Transverse colon (tissue), 4 donors: ENCODE results near the gene RNF141. TPM values are rescaled to one million over a fixed set of nuclear protein-coding genes. Genes with fewer than 3 reads are reported as not detected.

Experiments used
- DNase-seq: peaks from one replicate; pipeline ENCODE4 v3.0.0-alpha.2; 2019
- H3K27ac ChIP-seq, 4 donors: fragments of 200-600 bp; sonication (generic); 2 replicates each; pipeline ENCODE4 v1.5.1; 2016 to 2018; ENCODE audit warnings: inconsistent platforms in 4 of 4
- H3K27me3 ChIP-seq: fragments of 200-600 bp; sonication (generic); 2 replicates; pipeline ENCODE4 v1.5.1; 2017; ENCODE audit warnings: inconsistent platforms
- H3K36me3 ChIP-seq, 4 donors: fragments of 200-600 bp; sonication (generic); 2 replicates each; pipeline ENCODE4 v1.5.1; 2017 to 2019; ENCODE audit warnings: inconsistent platforms in 4 of 4
- H3K4me1 ChIP-seq, 4 donors: fragments of 200-600 bp; sonication (generic); 2 replicates each; pipeline ENCODE4 v1.5.1; 2017 to 2020; ENCODE audit warnings: inconsistent platforms in 4 of 4
- H3K4me3 ChIP-seq, 4 donors: fragments of 200-600 bp; sonication (generic); 1 replicate in 1 of 4; 2 replicates in 3 of 4; pipeline versions ENCODE4 v1.5.1 to v1.6.1; 2017 to 2019; ENCODE audit warnings: inconsistent platforms in 4 of 4
- H3K9me3 ChIP-seq, 2 donors: fragments of 200-600 bp; sonication (generic); 2 replicates each; pipeline ENCODE4 v1.5.1; 2017 to 2019; ENCODE audit warnings: inconsistent platforms in 2 of 2
- EP300 ChIP-seq: sonication (generic); formaldehyde crosslinking; IDR thresholded peaks from one replicate; pipeline ENCODE4 v1.6.1; 2017; ENCODE audit warnings: antibody characterized with exemption, low read depth
- POLR2A ChIP-seq: fragments of 450-650 bp; IDR thresholded peaks from one replicate; pipeline ENCODE4 v1.6.1; 2016; ENCODE audit warnings: antibody characterized with exemption, mild to moderate bottlenecking, moderate library complexity
- POLR2AphosphoS5 ChIP-seq, 3 donors: sonication (generic); formaldehyde crosslinking; IDR thresholded peaks; one replicate each; pipeline ENCODE4 v1.6.1; 2016; ENCODE audit warnings: antibody characterized with exemption in 3 of 3
- WGBS, 2 donors: methylation state at CpG; one replicate each; pipeline ENCODE4 v1.1.5; 2018; ENCODE audit warnings: low coverage in 1 of 2; 5-methylcytosine and 5-hydroxymethylcytosine counted together
- in situ Hi-C, 4 donors: fragments of 200-750 bp; cut with MboI; loops; one replicate each; pipeline versions ENCODE4 v1.15.0 to v1.15.1; 2017; ENCODE audit warnings: low sequenced_read_pairs in 3 of 4, low pct_ligation_motif_present in 1 of 4, low pct_unique_long_range_greater_than_20kb in 1 of 4
- intact Hi-C: fragments of 100-400 bp; cut with DNase I; formaldehyde crosslinking; loops from one replicate; pipeline ENCODE4 v1.15.1; 2023; ENCODE audit warnings: low total_unique reads
- total RNA-seq, 4 donors: library from RNA; depleted of rRNA; stranded (reverse); fragments of >200 nt; gene quantifications; one replicate each; pipeline ENCODE4 v1.1.0, GENCODE V29; 2016
- TF ChIP-seq, protein P1 (sequence below), 5 experiments: fragments of 200-600 bp in 3 of 5; fragments of 450-650 bp in 2 of 5; sonication (generic) in 3 of 5; IDR thresholded peaks; 1 replicate in 2 of 5; 2 replicates in 3 of 5; pipeline ENCODE4 v1.5.1; 2016 to 2017; ENCODE audit warnings: antibody characterized with exemption in 5 of 5, inconsistent platforms in 3 of 5, mild to moderate bottlenecking in 2 of 5, moderate library complexity in 1 of 5

RNF141 gene
- total RNA-seq, 4 donors from 2014 or later: 13.1 to 31.4 (median 22.3) TPM

DNA sequence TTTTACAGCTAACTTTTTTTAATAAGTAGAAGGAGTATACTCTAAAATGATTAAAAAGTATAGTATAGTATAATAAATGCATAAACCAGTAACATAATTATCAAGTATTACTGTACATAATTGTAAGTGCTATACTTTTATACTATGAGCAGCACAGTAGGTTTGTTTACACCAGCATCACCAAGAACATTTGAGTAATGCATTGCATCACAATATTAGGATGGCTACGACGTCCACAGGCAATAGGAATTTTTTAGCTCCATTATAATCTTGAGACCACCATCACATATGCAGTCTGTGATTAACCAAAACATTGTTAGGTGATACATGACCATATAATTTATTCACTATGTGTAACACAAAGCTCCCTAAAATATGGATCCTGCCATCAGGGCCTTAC, 20.4 kb downstream of the RNF141 start:
- DNase-seq: no peak
- Histone ChIP-seq H3K9me3 (no peaks in the 10 kb centered on the region), H3K36me3 (peaks cover 0 to 32% (median 7%) of the 10 kb centered on the region in 4 donors), H3K4me3 (no peak overlapping the region), H3K27me3 (no peaks in the 10 kb centered on the region), H3K27ac (no peak overlapping the region), H3K4me1 (no peaks in the 10 kb centered on the region)
- in situ Hi-C loops (no loop called here), intact Hi-C loops (loop anchor here (5.0 kb wide), 1 partner anchor 1177 kb away; no protein-coding TSS in a partner anchor)
- TF ChIP-seq POLR2A (no peak), POLR2AphosphoS5 (IDR thresholded peaks at IDR 0.05) (no peak), EP300 (no peak)
- TF ChIP-seq, protein P1, sequence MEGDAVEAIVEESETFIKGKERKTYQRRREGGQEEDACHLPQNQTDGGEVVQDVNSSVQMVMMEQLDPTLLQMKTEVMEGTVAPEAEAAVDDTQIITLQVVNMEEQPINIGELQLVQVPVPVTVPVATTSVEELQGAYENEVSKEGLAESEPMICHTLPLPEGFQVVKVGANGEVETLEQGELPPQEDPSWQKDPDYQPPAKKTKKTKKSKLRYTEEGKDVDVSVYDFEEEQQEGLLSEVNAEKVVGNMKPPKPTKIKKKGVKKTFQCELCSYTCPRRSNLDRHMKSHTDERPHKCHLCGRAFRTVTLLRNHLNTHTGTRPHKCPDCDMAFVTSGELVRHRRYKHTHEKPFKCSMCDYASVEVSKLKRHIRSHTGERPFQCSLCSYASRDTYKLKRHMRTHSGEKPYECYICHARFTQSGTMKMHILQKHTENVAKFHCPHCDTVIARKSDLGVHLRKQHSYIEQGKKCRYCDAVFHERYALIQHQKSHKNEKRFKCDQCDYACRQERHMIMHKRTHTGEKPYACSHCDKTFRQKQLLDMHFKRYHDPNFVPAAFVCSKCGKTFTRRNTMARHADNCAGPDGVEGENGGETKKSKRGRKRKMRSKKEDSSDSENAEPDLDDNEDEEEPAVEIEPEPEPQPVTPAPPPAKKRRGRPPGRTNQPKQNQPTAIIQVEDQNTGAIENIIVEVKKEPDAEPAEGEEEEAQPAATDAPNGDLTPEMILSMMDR (IDR thresholded peaks at IDR 0.05): no peak
- WGBS, 2 donors: 95% methylated on average over 2 of the region's 2 CpGs

DNA sequence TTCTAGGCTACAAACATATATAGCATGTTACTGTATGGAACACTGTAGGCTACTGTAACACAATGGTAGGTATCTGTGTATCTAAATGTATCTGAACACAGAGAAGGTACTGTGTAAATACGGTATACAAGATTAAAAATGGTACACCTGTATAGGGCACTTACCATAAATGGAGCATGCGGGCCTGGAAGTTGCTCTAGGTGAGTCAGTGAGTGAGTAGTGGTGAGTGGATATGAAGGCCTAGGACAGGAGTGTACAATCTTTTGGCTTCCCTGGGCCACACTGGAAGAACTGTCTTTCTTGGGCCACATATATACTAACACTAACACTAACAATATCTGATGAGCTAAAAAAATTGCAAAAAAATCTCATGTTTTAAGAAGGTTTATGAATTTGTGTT, 21.4 kb downstream of the RNF141 start:
- no peaks in the 10 kb centered on the region for H3K27me3 ChIP-seq
- in situ Hi-C loops: no loop called here
- H3K36me3 ChIP-seq: peaks cover 0 to 28% (median 5%) of the 10 kb centered on the region in 4 donors
- intact Hi-C loops: loop anchor here (5.0 kb wide), 1 partner anchor 1178 kb away; no protein-coding TSS in a partner anchor
- 90 to 95% methylated on average over 2 of the region's 2 CpGs for WGBS, 2 donors
- TF ChIP-seq, protein P1 (IDR thresholded peaks at IDR 0.05): no peak
- TF ChIP-seq POLR2AphosphoS5 (IDR thresholded peaks at IDR 0.05) (no peak), POLR2A (no peak), EP300 (no peak)
- no peak overlapping the region for H3K27ac ChIP-seq
- H3K4me3 ChIP-seq: no peak overlapping the region
- H3K4me1 ChIP-seq: no peaks in the 10 kb centered on the region
- no peaks in the 10 kb centered on the region for H3K9me3 ChIP-seq
- DNase-seq: no peak

DNA sequence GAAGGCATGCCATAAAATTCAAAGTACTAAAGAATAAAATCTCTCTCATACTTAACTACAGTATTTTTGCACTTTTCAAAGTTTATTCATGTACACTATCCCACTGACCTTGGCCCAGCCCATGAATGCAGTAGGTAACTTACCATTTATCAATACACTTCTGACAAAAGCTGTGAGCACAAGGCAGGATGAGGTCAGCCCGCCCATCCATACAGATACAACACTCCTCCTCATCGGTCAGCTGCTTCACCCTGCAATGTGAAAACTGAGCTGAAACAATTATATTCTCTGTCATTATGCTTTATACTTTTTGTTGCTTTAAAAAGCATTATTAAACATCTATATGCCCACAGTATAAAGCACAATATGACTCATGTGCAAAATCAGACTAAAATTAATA, 22.1 kb downstream of the RNF141 start:
- in situ Hi-C loops: no loop called here
- DNase-seq: no peak
- intact Hi-C loops: no loop called here

DNA sequence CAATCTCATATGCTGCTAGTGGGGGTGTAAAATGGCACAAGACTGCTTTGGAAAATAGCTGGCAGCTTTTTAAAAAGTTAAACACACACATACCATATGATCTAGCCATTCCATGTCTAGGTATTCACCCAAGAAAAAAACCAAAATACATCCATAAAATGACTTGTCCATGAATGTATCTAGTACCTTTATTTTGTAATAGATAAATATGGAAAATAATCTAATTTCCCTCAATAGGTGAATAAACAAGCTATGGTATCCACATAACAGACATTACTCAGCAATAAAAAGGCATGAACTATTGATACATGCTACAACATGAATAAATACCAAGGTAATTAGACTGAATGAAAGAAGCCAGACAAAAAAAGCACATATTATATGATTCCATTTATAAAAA, 22.9 kb downstream of the RNF141 start:
- no peak for DNase-seq
- Histone ChIP-seq H3K9me3 (no peaks in the 10 kb centered on the region), H3K4me3 (no peak overlapping the region), H3K27ac (no peak overlapping the region), H3K4me1 (no peaks in the 10 kb centered on the region), H3K27me3 (no peaks in the 10 kb centered on the region), H3K36me3 (peaks cover 0 to 24% (median 4%) of the 10 kb centered on the region in 4 donors)
- intact Hi-C loops: no loop called here
- TF ChIP-seq POLR2AphosphoS5 (IDR thresholded peaks at IDR 0.05): no peak
- TF ChIP-seq EP300: no peak
- TF ChIP-seq, protein P1 (IDR thresholded peaks at IDR 0.05): no peak
- no peak for TF ChIP-seq POLR2A
- in situ Hi-C loops: no loop called here

More for the DNA sequence above, 22.1 kb downstream of the RNF141 start:
- Histone ChIP-seq H3K27ac (no peak overlapping the region), H3K4me3 (no peak overlapping the region), H3K9me3 (no peaks in the 10 kb centered on the region), H3K4me1 (no peaks in the 10 kb centered on the region), H3K27me3 (no peaks in the 10 kb centered on the region), H3K36me3 (peaks cover 0 to 24% (median 4%) of the 10 kb centered on the region in 4 donors)
- TF ChIP-seq EP300 (no peak), POLR2AphosphoS5 (IDR thresholded peaks at IDR 0.05) (no peak), POLR2A (no peak)
- TF ChIP-seq, protein P1 (IDR thresholded peaks at IDR 0.05): no peak
- WGBS, 2 donors: 75 to 97% methylated on average over 2 of the region's 2 CpGs
